CD4-positive, alpha-beta T cell treated with Interleukin-15 for 1 hour (primary cell): ENCODE measurements around the gene CENPC.
"Not testable (repeated sequence)": the region's sequence is repeated elsewhere in the genome, so short reads cannot be mapped to it uniquely, and the experiment has no call there.

ENCODE experiments used
- DNase-seq: peaks from one replicate; pipeline ENCODE4 v3.0.0-alpha.2; 2020

CENPC gene

DNA sequence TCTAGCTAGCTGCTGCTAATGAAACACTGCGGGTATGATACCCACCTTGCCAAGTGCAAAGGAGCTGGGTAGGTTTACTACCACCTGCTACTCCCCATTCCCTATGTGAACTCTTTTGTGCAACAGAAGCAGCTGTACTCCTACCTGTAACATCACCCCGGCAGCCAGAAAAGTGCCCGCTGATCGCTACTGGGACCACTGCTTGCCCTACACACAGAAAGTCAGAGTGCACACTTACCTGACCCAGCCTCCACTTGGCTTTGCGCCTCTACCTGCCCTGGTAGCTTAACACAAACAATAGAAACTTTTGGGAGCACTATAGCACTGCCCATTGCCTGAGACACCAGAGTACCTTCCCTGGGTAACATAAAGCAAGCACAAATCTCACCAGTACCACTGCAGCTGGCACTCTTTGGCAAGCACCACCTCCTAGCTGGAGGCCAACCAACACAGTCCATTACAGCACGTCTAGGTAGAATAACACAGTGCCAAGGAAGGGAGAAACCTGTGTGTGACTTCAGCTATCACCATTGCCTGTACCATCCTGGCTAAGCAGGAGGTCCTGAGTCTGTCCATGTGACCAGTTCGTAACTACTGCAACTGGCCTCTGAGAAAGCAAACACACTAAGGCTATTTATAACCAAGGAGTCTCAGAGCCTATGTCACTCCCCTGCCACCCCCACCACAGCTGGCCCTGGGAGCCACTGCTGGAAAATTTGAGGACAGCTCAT lies 80.1 kb downstream of the CENPC start:
- DNase-seq, result no peak

DNA sequence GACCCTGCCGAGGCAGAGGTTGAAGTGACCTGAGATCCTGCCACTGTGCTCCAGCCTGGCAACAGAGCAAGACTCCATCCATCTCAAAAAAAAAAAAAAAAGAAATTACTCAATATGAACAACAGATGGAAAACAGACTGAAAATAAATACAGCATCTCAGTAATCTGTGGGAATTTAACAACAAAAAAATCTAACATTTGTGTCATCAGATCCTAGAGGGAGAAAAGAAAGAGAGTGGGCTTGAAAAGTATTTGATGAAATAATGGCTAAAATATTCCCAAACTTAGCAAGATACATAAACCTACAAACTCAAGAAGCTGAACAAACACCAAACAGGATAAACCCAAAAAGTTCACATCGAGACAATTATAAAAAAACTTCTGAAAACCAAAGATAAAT lies 84.7 kb downstream of the CENPC start:
- no peak for DNase-seq

- DNase-seq, result no peak
These were observed 86.1 kb downstream of the CENPC start for GRCh38 chr4:67459164-67459563.

- DNase-seq, result no peak
These were observed 88.6 kb downstream of the CENPC start for GRCh38 chr4:67456577-67457196.

GRCh38 chr4:67452846-67453205 lies 92.5 kb downstream of the CENPC start:
- DNase-seq, result not testable (repeated sequence)

GRCh38 chr4:67452100-67452845 lies 93.0 kb downstream of the CENPC start:
- no peak for DNase-seq

- no peak for DNase-seq
These were observed 93.8 kb downstream of the CENPC start for GRCh38 chr4:67451464-67451863.

DNA sequence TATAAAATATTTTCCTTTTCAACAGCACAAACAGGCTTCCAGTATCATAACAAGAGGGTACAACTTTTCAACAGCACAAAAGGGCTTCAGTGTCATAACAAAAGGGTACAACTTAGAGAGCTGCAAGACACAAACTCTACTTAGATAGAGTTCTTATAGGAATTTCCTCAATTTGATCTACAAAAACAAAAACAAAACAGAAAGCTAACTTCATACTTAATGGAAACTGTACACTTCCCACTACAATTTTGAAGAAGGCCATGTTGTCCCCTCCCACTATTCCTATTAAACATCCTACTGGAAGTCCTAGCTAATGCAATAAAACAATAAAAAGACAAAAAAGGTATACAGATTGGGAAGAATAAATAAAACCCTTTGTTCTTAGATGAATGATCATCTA lies 96.7 kb downstream of the CENPC start:
- no peak for DNase-seq

DNA sequence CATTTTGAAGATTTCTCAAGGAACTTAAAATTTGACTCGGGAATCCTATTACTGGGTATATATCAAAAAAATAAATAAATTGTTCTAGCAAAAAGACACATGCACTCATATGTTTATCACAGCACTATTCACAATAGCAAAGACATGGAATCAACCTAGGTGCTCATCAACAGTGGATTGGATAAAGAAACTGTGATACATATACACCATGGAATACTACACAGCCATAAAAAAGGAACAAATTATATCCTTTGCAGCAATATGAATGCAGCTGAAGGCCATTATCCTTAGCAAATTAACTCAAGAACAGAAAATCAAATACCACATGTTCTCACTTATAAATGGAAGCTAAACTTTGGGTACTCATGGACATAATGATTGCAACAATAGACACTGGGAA lies 97.4 kb downstream of the CENPC start:
- DNase-seq, result no peak

- no peak for DNase-seq
These were observed 98.5 kb downstream of the CENPC start for GRCh38 chr4:67446811-67447210.

GRCh38 chr4:67445881-67446280 lies 99.4 kb downstream of the CENPC start:
- not testable (repeated sequence) for DNase-seq

- no peak for DNase-seq
These were observed 106.3 kb downstream of the CENPC start for GRCh38 chr4:67438975-67439374.

- DNase-seq, result no peak
These were observed 107.2 kb downstream of the CENPC start for GRCh38 chr4:67437974-67438713.

GRCh38 chr4:67436742-67437141 lies 108.6 kb downstream of the CENPC start:
- DNase-seq, result no peak

DNA sequence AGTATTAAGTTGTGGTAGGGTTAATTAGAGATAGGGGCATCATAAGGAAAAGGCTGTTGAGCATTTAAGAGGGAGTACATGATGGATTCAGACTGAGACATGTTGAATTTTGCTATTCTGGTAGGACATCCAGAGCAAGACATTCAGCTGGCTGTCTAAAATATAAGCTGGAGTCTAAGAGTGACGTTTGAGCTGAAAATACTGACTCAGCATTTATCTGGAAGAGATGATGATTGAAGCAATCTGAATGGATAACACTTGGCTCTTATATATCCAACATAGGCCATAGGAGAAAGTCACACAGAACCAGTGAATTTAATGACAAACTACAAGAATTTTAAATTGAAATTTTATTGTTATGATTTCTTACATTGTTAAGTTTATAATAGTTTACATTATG lies 114.3 kb downstream of the CENPC start:
- no peak for DNase-seq

- no peak for DNase-seq
These were observed 116.5 kb downstream of the CENPC start for GRCh38 chr4:67428819-67429218.
